Calu3 (cell line): Measurements from ENCODE around the gene APEX1. TPM values are rescaled to one million over a fixed set of nuclear protein-coding genes. Genes with fewer than 3 reads are reported as not detected.

ENCODE experiments used
- BruUV-seq: library from RNA; stranded (reverse); fragments of 400-500 nt; replicated peaks from 2 replicates; lab custom pipeline; 2021; lab: Mats Ljungman, UMichigan
- CTCF ChIA-PET: fragments of 300-600 bp; sonication (Branson Sonifier 250); formaldehyde crosslinking; loops from one replicate; lab custom pipeline; 2022; ENCODE audit warnings: antibody characterized with exemption; lab: Charles Lee
- DNase-seq: peaks from one replicate; pipeline ENCODE4 v3.0.0; 2022
- H3K27ac Mint-ChIP-seq: one replicate; pipeline ENCODE4 v1.8.0; 2022; ENCODE audit warnings: mixed read lengths; ENCODE audit not compliant: unreplicated experiment
- H3K27me3 Mint-ChIP-seq: one replicate; pipeline ENCODE4 v1.8.0; 2022; ENCODE audit warnings: mixed read lengths; ENCODE audit not compliant: unreplicated experiment
- H3K36me3 Mint-ChIP-seq: one replicate; pipeline ENCODE4 v1.8.0; 2022; ENCODE audit warnings: mild to moderate bottlenecking, moderate library complexity, mixed read lengths; ENCODE audit not compliant: insufficient read depth, unreplicated experiment
- H3K4me1 Mint-ChIP-seq: one replicate; pipeline ENCODE4 v1.8.0; 2022; ENCODE audit warnings: mild to moderate bottlenecking, low read depth, mixed read lengths; ENCODE audit not compliant: unreplicated experiment
- H3K4me3 Mint-ChIP-seq: one replicate; pipeline ENCODE4 v1.8.0; 2022; ENCODE audit warnings: mild to moderate bottlenecking, low read depth, moderate library complexity, mixed read lengths; ENCODE audit not compliant: unreplicated experiment
- H3K9me3 Mint-ChIP-seq: one replicate; pipeline ENCODE4 v1.8.0; 2022; ENCODE audit warnings: low read depth, mixed read lengths; ENCODE audit not compliant: unreplicated experiment
- intact Hi-C: fragments of 100-400 bp; cut with micrococcal nuclease; formaldehyde crosslinking; loops from one replicate; pipeline ENCODE4 v1.10.0; 2022; ENCODE audit not compliant: unreplicated experiment
- total RNA-seq: library from RNA; stranded (reverse); gene quantifications from 2 replicates; pipeline ENCODE4 v1.2.3, GENCODE V29; 2022
- TF ChIP-seq, protein P1 (sequence below): fragments of 200-600 bp; IDR thresholded peaks from one replicate; pipeline ENCODE4 v1.8.0; 2022; ENCODE audit warnings: antibody characterized with exemption; ENCODE audit not compliant: unreplicated experiment

The APEX1 gene
- total RNA-seq, 1 experiment from 2014 or later: 205 TPM

DNA sequence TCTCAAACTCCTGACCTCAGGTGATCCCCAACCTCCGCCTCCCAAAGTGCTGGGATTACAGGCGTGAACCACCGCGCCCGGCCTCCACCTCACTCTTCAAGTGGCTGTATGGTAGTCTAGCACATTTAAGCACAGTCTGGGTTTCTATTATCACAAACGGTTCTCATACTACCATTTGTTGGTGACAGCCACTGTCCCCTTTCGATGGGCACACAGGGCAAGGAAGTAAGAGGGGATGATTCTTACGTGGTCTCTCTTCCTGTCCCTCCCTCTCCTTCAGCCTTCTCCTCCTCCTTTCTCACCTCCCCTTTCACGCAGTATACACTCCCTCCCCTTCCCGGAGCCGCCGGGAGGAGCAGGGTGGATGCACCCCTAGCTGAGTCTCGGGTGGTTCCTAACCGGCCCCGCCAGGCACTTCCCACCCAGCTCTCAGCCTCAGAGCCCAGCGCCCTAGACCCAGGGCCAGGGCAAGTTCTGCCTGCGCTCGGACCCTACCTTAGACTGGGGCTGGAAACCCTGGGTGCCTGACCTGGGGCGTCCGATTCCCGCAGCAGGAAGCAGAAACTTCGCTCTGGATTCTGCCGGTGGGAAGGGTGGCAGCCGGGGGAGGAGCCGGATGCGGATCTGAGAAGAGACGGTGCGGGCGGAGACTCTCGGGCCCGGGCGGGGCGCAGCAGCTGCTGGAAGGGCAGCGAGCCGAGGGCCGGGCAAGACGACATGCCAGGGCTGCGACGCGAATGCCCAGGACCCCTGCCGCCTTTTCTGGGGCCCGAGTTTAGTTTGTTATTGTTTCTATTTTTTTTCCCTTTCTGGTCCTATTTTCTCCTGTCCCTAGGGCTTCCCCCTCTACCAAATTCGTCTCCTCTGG lies 41.9 kb upstream of the APEX1 start, which contains the start of gene TEP1:
Gene TEP1 (minus strand): TSS at position 626 of the 868 bp plus-strand sequence. CDS start 5,062 bp downstream, outside the sequence.
- peaks cover 21% of the 10 kb centered on the region for H3K4me1 Mint-ChIP-seq
- peak; percentile 86 for DNase-seq
- H3K4me3 Mint-ChIP-seq: peak within 1 kb of the TSS; percentile 76
- peak within 1 kb of the TSS; percentile 83 for H3K27ac Mint-ChIP-seq
- TF ChIP-seq, protein P1, sequence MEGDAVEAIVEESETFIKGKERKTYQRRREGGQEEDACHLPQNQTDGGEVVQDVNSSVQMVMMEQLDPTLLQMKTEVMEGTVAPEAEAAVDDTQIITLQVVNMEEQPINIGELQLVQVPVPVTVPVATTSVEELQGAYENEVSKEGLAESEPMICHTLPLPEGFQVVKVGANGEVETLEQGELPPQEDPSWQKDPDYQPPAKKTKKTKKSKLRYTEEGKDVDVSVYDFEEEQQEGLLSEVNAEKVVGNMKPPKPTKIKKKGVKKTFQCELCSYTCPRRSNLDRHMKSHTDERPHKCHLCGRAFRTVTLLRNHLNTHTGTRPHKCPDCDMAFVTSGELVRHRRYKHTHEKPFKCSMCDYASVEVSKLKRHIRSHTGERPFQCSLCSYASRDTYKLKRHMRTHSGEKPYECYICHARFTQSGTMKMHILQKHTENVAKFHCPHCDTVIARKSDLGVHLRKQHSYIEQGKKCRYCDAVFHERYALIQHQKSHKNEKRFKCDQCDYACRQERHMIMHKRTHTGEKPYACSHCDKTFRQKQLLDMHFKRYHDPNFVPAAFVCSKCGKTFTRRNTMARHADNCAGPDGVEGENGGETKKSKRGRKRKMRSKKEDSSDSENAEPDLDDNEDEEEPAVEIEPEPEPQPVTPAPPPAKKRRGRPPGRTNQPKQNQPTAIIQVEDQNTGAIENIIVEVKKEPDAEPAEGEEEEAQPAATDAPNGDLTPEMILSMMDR: no peak
- no peaks in the 10 kb centered on the region for H3K27me3 Mint-ChIP-seq
- BruUV-seq: no TSS peak
- CTCF ChIA-PET: interaction anchor here (0.6 kb wide), 1 partner anchor 227 kb away, joined by 3 read pairs; no protein-coding TSS in a partner anchor
- no peaks in the 10 kb centered on the region for H3K9me3 Mint-ChIP-seq
- peaks cover 28% of the 10 kb centered on the region for H3K36me3 Mint-ChIP-seq
- intact Hi-C loops: no loop called here

DNA sequence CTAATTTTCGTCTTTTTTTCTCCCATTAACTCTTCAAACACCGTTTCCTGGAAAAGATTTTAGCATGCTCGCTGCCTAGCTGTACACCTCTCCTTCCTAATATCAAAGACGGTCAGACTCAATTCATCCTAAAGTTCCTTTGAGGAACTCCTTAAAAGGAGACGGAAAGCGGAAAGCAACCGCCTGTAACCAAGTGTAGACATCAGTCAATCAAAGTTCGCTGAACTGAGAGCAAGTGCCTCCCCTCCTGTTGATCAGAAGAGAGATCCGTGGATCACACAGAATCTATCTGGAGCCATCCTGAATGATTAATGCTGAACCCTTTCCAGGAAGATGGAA lies 41.3 kb upstream of the APEX1 start:
- H3K4me1 Mint-ChIP-seq: peaks cover 27% of the 10 kb centered on the region
- H3K27me3 Mint-ChIP-seq: no peaks in the 10 kb centered on the region
- intact Hi-C loops: loop anchor here (2.0 kb wide), 1 partner anchor 41 kb away; the partner anchor contains the start of genes APEX1 and OSGEP
- no peaks in the 10 kb centered on the region for H3K9me3 Mint-ChIP-seq
- BruUV-seq: TSS peak; percentile 92
- no peak for DNase-seq
- H3K4me3 Mint-ChIP-seq: peak overlapping the region; percentile 76
- CTCF ChIA-PET: no interaction called here
- TF ChIP-seq, protein P1: no peak
- H3K27ac Mint-ChIP-seq: peak overlapping the region; percentile 83
- peaks cover 28% of the 10 kb centered on the region for H3K36me3 Mint-ChIP-seq

DNA sequence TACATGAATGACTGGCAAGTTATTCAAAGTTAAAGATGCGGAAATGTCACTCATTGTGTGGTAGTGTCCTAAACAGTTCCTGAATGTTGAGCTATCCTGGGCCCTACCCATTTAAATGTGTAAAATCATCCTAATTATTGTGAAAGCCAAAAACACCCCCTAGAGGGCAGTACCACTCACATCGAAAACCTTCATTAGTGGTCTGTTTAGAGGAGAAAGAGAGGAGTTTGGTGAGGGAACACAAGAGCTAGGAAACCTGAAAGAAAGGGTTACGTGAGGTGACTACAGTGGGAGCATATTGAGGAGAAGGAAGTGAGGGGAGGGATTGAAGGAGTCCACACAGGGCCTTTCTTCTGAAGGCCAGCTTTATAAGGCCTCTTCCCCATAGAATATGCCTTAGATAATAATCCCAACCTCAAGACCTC lies 39.2 kb upstream of the APEX1 start:
- Mint-ChIP-seq H3K4me3 (no peak overlapping the region), H3K4me1 (peaks cover 36% of the 10 kb centered on the region), H3K27ac (peak overlapping the region; percentile 18), H3K9me3 (no peaks in the 10 kb centered on the region), H3K36me3 (peaks cover 28% of the 10 kb centered on the region), H3K27me3 (no peaks in the 10 kb centered on the region)
- intact Hi-C loops: loop anchor here (2.0 to 5.0 kb wide), 5 partner anchors 39 to 267 kb away; partner anchors contain the start of genes APEX1, OSGEP, PARP2 and RNASE4
- TF ChIP-seq, protein P1: peak; percentile 30
- no TSS peak for BruUV-seq
- DNase-seq: peak; percentile 55
- CTCF ChIA-PET: interaction anchor here (0.7 to 2.1 kb wide), 8 partner anchors 15 to 198 kb away, joined by 3 to 14 read pairs (median 5); partner anchors contain the start of genes APEX1, OSGEP, PARP2 and PIP4P1

DNA sequence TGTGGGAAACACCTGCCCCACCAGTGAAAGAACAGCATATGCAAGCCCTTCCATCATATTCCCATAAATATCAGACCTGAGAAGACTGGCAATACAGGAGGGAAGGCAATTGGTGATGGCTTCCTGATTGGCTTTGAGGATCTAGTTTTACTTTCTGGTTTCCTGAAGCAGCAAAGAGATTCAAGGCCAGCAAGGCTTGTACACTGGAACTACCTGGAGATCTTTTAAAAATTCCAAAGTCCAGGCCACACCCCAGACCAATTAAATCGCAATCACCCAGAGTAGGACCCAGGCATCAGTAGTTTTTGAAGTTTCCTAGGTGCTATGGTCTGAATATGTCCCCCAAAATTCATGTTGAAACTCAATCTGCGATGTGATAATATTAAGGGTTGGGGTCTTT lies 38.8 kb upstream of the APEX1 start:
- Mint-ChIP-seq H3K4me3 (no peak overlapping the region), H3K36me3 (peaks cover 25% of the 10 kb centered on the region), H3K9me3 (no peaks in the 10 kb centered on the region), H3K4me1 (peaks cover 31% of the 10 kb centered on the region), H3K27me3 (no peaks in the 10 kb centered on the region), H3K27ac (peak overlapping the region; percentile 18)
- CTCF ChIA-PET: interaction anchor here (1.0 to 2.1 kb wide), 5 partner anchors 39 to 190 kb away, joined by 4 to 14 read pairs (median 6); partner anchors contain the start of genes APEX1, OSGEP, PARP2 and PIP4P1
- BruUV-seq: no TSS peak
- intact Hi-C loops: loop anchor here (5.0 kb wide), 4 partner anchors 74 to 266 kb away; partner anchors contain the start of genes PARP2 and RNASE4
- TF ChIP-seq, protein P1: no peak
- no peak for DNase-seq
